Measurements from ENCODE around the gene ASH1L.
"Not testable (repeated sequence)": the region's sequence is repeated elsewhere in the genome, so short reads cannot be mapped to it uniquely, and the experiment has no call there.

ASH1L gene, protein sequence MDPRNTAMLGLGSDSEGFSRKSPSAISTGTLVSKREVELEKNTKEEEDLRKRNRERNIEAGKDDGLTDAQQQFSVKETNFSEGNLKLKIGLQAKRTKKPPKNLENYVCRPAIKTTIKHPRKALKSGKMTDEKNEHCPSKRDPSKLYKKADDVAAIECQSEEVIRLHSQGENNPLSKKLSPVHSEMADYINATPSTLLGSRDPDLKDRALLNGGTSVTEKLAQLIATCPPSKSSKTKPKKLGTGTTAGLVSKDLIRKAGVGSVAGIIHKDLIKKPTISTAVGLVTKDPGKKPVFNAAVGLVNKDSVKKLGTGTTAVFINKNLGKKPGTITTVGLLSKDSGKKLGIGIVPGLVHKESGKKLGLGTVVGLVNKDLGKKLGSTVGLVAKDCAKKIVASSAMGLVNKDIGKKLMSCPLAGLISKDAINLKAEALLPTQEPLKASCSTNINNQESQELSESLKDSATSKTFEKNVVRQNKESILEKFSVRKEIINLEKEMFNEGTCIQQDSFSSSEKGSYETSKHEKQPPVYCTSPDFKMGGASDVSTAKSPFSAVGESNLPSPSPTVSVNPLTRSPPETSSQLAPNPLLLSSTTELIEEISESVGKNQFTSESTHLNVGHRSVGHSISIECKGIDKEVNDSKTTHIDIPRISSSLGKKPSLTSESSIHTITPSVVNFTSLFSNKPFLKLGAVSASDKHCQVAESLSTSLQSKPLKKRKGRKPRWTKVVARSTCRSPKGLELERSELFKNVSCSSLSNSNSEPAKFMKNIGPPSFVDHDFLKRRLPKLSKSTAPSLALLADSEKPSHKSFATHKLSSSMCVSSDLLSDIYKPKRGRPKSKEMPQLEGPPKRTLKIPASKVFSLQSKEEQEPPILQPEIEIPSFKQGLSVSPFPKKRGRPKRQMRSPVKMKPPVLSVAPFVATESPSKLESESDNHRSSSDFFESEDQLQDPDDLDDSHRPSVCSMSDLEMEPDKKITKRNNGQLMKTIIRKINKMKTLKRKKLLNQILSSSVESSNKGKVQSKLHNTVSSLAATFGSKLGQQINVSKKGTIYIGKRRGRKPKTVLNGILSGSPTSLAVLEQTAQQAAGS (N-terminal part only)

DNA sequence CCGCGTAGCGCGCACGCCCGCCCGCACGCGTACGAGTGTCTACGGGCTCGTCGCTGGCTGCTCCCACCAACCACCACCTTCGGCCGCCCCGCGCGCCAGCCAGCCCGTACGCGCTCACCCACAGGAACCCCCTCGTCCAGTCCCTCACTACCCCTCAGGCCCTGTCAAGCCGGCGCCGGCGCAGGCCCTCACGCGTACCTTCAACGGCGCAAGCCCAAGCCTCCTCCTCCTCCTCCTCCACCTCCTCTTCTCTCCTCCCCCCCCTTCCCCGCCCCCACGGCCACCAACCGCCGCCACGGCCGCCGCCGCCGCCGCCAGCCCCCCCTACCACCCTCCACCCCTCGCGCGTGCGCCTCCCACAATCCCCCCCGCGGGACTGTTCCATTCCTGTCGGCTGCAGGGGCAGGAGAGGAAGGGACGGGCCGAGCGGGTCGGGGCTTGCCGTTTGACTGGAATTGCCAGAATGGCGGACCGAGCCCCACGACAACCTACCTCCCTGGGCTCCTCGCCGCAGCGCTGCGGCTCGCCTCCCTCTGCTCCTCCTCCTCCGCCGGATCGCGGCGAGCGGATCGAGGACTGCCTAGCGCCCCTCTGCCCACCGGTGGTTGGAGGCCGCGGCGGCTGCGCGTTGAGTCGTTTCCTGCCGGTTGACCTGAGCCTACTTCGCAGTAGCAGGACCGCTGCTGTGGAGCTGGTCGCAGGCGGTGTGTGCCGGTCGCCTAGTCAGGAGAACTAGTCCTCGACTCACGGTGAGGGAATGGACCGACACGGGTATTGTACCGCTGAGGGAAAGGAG lies at the start of gene ASH1L:
TSS of gene ASH1L (minus strand) at position 223 of the 796 bp plus-strand sequence. CDS start 41,284 bp downstream, outside the sequence.
- peak; percentile 91 for DNase-seq (ENCODE audit: low read depth)

DNA sequence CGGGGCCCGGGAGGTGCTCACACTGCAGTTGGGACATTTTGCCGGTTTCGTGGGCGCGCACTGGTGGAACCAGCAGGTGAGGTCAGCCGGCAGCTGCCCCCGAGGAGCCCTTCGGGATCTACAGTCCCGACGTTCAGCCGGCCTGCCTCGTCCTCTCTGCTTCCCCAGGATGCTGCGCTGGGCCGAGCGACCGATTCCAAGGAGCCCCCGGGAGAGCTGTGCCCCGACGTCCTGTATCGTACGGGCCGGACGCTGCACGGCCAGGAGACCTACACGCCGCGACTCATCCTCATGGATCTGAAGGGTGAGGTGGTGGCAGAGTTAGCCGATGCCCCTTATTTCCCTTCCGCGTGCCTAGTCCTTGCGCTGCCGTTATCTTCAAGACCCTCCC lies 47.6 kb upstream of the ASH1L start:
- not testable (repeated sequence) for DNase-seq (ENCODE audit: low read depth)

DNA sequence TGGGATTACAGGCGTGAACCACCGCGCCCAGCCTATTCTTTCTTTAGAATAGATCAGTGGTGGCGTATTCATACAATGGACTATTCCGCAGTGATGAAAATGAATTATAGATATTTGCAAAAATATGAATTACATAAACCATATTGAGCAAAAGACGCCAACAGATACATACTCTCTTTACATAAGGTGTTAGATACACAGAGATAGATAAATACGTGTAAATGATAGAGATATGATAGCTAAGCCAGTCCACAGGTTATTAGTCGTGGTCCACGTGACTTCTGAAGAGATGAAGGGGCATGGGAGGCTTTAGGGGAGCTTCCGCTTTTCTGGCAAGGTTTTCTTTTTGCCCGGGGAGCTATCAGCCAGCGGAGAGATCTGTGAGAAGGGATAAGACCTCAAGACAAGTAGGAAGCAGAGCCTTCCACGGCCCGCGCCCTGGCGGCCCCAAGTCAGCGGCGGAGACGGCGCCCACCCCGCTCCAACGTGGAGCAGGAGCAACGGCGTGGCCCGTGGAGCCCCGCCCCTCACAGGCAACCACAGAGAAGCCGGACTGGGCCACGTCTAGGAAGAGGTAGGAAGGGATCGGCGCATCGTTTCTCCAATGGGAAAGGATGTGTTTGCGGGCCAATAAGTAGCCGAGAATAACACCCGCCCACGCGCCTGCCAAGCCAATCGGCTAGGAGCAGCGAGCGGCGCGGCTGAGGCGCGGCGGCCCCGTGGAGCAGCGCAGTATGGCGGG lies 47.1 kb upstream of the ASH1L start, which contains the start of gene MSTO1:
TSS of gene MSTO1 (plus strand) at position 704 of the 742 bp plus-strand sequence. CDS start at position 735, 31 bp downstream.
- peak; percentile 89 for DNase-seq (ENCODE audit: low read depth)

DNA sequence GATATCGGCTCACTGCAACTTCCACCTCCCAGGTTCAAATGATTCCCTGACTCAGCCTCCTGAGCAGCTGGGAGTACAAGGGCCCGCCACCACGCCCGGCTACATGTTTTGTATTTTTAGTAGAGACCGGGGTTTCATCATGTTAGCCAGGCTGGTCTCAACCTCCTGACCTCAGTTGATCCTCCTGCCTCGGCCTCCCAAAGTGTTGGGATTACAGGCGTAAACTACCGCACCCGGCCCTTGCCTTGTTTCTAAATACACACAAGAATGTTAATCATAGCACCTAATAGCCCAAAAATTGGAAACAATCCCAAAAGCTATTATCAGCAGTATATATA lies 46.3 kb upstream of the ASH1L start:
- DNase-seq (ENCODE audit: low read depth) = no peak

DNA sequence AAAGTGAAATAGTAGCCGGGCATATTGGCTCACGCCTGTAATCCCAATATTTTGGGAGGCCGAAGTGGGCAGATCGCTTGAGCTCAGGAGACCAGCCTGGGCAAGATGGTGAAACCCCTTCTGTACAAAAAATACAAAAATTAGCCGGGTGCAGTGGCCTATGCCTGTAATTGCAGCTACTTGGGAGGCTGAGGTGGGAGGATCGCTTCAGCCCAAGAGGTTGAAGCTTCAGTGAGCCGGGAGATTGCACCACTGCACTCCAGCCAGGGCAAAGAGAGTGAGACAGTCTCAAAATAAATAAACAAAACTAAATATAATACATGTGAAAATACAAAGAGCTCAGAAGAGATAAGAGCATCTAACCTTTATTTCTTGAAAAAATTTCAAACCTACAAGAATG lies 45.1 kb upstream of the ASH1L start:
- DNase-seq (ENCODE audit: low read depth) = no peak

DNA sequence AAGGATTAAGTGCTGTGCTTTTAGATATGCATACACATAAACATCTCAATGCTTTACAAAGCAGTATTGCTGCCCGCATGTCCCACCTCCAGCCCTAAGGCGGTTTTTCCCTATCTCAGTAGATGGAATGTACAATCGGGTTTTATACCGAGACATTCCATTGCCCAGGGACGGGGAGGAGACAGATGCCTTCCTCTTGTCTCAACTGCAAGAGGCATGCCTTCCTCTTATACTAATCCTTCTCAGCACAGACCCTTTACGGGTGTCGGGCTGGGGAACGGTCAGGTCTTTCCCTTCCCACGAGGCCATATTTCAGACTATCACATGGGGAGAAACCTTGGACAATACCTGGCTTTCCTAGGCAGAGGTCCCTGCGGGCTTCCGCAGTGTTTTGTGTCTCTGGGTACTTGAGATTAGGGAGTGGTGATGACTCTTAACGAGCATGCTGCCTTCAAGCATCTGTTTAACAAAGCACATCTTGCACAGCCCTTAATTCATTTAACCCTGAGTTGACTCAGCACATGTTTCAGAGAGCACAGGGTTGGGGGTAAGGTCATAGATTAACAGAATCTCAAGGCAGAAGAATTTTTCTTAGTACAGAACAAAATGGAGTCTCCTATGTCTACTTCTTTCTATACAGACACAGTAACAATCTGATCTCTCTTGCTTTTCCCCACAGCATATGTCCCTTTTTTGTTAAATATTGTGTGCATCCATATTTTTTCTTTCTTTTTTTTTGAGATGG lies 37.4 kb upstream of the ASH1L start:
- DNase-seq (ENCODE audit: low read depth) = not testable (repeated sequence)

DNA sequence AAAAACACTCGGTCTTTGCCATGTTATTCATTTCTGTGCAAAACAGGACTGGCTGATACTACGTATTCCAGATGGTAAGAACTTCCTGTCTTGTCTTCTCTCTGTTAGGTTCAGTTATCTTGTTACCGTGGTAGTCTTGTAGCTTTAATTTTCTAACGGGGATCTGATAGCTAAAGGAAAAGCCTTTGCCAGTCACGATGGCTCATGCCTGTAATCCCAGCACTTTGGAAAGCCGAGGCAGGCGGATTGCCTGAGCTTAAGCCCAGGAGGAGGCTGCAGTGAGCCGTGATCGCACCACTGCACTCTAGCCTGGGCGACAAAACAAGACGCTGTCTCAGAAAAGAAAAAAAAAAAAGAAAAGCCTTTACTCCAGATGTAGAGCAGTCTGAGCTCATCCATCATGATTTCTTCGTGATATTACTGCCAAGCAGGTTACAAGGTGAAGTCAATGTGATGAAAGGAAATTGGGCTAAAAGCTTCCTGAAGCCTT lies 36.3 kb upstream of the ASH1L start:
- no peak for DNase-seq (ENCODE audit: low read depth)

DNA sequence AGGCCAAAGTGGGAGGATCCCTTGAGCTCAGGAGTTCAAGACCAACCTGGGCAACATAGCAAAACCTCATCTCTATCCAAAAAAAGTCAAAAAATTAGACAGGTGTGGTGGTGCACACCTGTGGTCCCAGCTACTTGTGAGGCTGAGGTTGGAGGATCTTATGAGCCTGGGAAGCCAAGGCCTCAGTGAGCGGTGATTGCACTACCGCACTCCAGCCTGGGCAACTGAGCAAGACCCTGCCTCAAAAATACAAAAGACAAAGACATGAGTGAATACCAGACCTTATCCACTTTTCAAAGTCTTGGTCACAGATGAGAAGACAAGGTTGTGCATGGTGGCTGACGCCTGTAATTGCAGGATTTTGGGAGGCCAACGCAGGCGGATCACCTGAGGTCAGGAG lies 34.3 kb upstream of the ASH1L start:
- no peak for DNase-seq (ENCODE audit: low read depth)

DNA sequence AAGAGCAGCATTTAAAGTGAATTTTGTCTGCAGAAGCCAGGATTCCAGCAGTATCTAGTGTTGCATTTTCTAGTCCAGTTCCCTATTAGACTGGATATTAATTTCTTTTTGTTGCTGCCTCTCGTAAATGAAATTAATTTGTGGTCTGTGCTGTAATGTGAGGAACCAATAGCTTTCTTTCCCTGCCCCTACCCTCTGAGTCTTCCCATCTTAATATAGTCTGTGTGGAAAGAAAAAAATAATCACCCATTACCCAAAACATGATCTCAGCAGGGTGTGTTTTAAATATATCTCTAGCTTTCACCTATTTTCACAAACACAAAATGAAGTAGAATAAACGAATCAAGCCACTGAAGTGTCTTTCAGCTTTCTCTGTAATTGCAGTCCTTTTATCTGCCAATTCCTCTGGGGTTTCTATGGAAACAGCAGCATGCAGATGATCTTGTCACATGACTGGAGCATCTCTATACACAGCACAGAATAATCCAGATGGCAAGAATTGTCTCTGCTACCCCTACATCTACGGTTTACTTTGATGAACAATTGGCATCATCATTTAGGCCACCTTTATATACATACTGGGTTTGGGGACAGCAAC lies 33.4 kb upstream of the ASH1L start:
- not testable (repeated sequence) for DNase-seq (ENCODE audit: low read depth)

DNA sequence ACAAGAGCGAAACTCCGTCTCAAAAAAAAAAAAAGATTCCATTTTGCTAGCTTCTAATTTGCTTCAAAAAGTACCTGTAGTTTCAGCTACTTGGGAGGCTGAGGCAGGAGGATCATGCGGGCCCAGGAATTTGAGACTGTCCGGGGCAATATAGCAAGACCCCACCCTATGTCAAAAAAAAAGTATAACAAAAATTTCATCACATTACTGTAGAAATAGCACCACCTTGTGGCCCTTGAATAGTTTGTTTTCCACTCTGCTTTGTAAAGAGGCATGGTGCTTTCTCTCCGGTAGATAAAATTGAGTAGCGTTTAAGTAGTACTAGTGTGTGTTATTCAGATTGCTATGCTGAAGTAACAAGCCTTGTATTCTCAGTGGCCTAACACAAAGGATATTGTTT lies 29.2 kb upstream of the ASH1L start:
- no peak for DNase-seq (ENCODE audit: low read depth)

DNA sequence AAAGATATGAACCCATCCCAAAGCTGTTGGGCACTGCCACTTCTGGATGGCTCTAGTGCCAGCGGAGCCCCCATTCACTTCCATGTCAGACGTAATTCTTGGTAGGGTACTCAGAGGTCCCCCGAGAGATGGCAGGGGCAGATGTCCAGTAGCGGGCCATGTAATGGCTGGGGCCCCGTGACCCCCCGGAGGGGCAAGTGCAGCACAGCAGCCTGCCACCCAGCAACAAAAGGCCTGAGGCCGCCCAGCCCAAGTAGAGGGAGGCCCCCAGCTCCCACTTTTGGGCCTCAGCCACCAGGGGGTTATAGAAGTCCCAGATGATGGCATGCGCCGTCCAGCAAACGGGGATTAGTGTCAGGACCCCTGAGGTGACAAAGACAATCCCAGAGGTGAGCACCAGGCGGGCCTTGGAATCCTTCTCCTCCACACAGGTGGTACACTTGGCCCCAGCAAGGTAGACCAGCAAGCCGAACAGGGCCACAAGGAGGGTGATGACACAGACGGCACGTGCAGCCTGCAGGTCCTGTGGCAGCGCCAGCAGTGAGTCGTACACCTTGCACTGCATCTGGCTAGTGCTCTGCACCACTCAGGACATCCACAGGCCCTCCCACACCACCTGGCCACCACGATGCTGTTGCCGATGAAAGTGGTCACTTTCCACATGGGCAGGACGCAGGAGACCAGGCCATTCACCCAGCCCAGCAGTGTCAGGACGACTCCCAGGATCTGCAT lies 28.1 kb upstream of the ASH1L start:
- DNase-seq (ENCODE audit: low read depth) = not testable (repeated sequence)

DNA sequence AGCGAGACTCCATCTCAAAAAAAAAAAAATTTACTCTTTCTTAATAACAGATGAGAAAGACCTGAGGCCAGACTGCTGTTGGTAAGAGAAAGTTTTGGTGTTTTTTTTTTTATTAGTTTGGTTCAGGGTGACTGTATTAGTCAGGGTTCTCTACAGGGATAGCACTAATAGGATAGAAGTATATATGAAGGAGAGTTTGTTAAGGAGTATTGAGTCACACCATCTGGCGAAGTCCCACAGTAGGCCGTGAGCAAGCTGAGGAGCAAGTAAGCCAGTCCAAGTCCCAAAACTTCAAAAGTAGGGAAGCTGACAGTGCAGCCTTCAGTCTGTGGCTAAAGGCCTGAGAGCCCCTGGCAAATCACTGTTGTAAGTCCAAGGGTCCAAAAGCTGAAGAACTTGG lies 26.7 kb upstream of the ASH1L start:
- DNase-seq (ENCODE audit: low read depth) = not testable (repeated sequence)

DNA sequence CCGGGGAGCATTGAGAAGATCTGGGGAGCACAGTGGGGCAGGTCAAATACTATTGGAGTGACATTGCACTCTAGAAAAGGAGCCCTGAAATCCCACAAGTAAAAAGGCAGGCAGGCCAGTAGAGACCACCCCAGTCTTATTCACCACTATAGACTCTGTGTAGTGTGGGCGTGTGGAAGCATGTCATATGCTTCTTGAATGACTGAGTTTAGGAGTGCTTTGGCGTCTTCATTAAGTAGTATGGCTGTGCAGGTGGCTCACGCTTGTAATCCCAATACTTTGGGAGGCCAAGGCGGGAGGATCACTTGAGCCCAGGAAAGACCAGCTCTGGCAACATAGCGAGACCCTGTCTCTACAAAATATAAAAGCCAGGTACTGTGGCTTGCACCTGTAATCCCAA lies 21.2 kb upstream of the ASH1L start:
- DNase-seq (ENCODE audit: low read depth) = not testable (repeated sequence)

DNA sequence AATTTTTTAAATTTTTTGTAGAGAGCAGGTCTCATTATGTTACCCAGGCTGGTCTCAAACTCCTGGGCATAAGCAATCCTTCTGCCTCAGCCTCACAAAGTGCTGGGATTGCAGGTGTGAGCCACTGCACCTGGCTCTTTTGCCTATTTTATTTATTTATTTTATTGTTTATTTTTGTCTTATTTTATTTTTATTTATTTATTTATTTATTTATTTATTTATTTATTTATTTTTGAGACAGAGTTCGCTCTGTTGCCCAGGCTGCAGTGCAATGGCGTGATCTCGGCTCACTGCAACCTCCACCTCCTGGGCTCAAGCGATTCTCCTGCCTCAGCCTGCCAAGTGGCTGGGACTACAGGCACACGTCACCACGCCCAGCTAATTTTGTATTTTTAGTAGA lies 13.0 kb upstream of the ASH1L start:
- not testable (repeated sequence) for DNase-seq (ENCODE audit: low read depth)

DNA sequence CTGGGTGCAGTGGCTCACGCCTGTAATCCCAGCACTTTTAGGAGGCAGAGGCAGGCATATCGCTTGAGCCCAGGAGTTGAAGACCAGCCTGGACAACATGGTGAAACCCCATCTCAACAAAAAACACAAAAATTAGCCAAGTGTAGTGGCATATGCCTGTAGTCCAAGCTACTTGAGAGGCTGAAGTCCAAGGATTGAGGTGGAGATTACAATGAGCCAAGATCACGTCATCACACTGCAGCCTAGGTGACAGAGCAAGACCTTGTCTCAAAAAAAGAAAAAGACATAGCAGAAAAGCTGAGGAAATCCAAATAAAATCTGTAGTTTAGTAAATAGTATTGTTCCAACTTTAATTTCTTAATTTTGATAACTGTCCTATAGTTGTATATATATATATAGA lies 11.5 kb upstream of the ASH1L start:
- no peak for DNase-seq (ENCODE audit: low read depth)

DNA sequence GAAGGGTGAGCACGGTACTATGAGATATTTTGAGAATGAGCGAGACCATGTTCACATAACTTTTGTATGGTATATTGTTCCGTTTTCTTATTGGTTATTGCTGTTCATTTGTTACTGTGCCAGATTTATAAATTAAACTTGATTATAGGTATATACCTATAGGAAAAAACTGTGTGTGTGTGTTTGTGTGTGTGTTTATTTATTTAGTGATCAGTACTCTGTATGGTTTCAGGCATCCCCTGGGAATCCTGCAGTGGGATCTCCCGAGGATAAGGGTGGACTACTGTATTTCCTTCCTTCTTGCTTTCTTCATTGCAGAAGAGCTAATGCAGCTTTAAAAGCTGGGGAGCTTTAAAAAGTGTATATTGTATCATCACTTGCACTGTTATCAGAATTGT lies 8.0 kb upstream of the ASH1L start:
- DNase-seq (ENCODE audit: low read depth) = no peak

DNA sequence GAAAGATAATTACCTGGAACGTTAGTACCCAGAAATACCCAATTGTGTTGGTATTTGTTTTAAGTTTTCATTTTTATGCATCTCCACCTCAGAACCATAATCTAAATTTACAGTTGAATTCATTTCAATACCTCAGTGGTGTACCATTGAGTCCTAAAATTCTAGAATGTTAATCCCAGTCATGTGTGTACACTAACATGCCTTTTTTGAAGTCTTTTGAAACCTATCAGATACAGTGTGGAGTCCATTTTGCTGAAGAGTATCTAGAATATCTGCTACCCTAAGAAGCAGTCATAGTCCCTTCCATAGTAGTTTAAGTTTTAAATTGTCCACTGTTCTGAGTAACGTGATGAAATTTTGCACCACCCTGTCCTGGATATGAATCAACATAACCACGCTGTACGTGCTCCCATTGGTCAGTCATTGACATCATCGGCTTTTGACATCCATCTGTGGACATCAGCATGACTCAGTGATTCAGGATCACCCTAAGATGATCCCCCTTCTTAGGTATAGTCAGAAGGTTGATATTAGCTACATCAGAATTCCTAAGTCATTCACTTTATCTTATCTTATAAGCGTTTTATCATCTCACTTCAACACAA lies 7.5 kb upstream of the ASH1L start:
- DNase-seq (ENCODE audit: low read depth) = no peak

DNA sequence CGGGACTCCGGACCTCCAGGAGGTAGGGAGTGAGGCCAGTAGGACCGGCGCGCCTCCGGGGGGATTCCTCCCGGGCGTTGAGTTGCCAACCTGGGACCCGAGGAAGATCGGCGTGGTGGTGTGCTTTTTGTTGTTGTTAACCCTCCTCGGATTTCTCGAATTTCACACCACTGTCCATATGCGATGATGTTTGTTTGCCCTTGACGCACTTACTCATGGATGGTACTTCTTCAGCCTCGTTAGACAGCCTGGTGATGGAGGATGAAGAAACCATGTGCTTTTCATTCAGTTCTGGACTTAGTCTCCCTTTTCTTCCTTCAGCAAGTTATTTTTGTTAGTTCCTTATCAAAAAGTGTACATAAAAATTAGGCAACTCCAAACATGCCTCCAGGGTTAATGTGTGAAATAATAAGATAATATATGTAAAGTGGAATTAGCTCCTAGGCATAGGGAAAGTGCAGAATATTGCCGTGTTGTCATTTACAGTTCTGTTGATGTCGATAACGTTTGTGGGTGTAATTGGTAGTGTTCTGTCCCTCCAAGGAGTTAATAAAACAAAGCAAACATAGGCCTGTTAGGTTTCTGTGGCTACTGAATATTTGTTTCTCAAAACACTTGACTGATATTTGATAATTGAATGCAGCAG lies 897 bp upstream of the ASH1L start:
- DNase-seq (ENCODE audit: low read depth) = not testable (repeated sequence)
